ENCODE data around the gene SERPINA7. TPM values are rescaled to one million over a fixed set of nuclear protein-coding genes. Genes with fewer than 3 reads are reported as not detected.

Gene SERPINA7
- total and polyA plus RNA-seq, 2 of the 8 experiments (the other 6 are each of a cell fraction or from before 2014, with no cell fraction given), result not detected

DNA sequence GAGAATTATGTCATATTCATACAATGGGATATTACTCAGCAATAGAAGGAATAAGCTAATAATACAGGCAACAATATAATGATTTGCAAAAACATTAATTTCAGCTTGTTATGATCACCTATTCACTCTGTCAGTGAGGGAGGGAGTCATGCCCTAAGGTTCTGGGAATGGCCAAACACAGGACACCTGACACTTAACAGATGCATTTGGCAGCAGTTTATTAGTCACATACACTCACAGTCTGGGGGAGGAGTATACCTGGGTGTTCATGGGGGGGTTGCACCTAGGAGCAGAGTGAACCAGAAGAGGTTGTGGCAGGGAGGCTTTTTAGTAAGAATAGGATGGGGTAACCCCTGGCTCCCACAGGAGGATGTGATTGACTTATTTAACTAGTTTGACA lies 38.3 kb downstream of the SERPINA7 start:
- Histone ChIP-seq H2BK20ac (ENCODE audit: low read length) (no peak overlapping the region), H3K23ac (ENCODE audit: insufficient read length) (no peak overlapping the region), H3K27ac (ENCODE audit: low read depth, low read length) (no peak overlapping the region), H3K27me3 (replicated peaks in 1 of 4; ENCODE audit: control insufficient read depth in 3 of 4, extremely low read depth in 1 of 4, insufficient read depth in 3 of 4, low read length in 3 of 4) (no peaks in the 10 kb centered on the region), H4K91ac (replicated peaks; ENCODE audit: insufficient read length, low read length) (no peak overlapping the region), H3K4me1 (replicated peaks in 1 of 4; ENCODE audit: control insufficient read depth in 3 of 4, insufficient read depth in 4 of 4, low read length in 3 of 4) (no peaks in the 10 kb centered on the region), H2BK12ac (ENCODE audit: low read depth, low read length) (no peak overlapping the region), H3K14ac (ENCODE audit: insufficient read length) (no peak overlapping the region), H2AFZ (ENCODE audit: low read length) (no peak overlapping the region), H2AK5ac (ENCODE audit: low read depth, low read length) (no peak overlapping the region), H3K36me3 (ENCODE audit: control insufficient read depth in 2 of 4, insufficient read depth in 4 of 4, low read length in 3 of 4) (no peaks in the 10 kb centered on the region), H3K4ac (replicated peaks; ENCODE audit: insufficient read length, low read depth, low read length) (no peak overlapping the region), H3K79me2 (ENCODE audit: control insufficient read depth in 1 of 2, insufficient read depth in 2 of 2, low read length in 2 of 2) (no peaks in the 10 kb centered on the region), H3K9ac (replicated peaks in 1 of 4; ENCODE audit: extremely low read depth in 1 of 4, low read depth in 3 of 4, low read length in 3 of 4) (no peak overlapping the region), H3K56ac (replicated peaks; ENCODE audit: insufficient read length, low read depth, low read length) (no peak overlapping the region), H4K8ac (ENCODE audit: extremely low read depth, insufficient read depth, low read length) (no peak overlapping the region), H3K4me2 (ENCODE audit: insufficient read depth in 1 of 2, low read depth in 2 of 2, low read length in 2 of 2) (no peak overlapping the region), H3K23me2 (ENCODE audit: low read depth, low read length) (no peaks in the 10 kb centered on the region), H4K5ac (ENCODE audit: insufficient read length, low read depth, low read length) (no peak overlapping the region), H3K9me3 (ENCODE audit: insufficient read depth in 2 of 2, low read depth in 1 of 2, low read length in 1 of 2) (no peaks in the 10 kb centered on the region), H4K20me1 (replicated peaks in 1 of 2; ENCODE audit: control insufficient read depth in 1 of 2, insufficient read depth in 2 of 2, low read length in 2 of 2) (no peaks in the 10 kb centered on the region), H3K79me1 (ENCODE audit: low read depth, low read length) (no peaks in the 10 kb centered on the region), H3K4me3 (ENCODE audit: extremely low read depth in 1 of 4, insufficient read depth in 2 of 4, low read depth in 3 of 4, low read length in 4 of 4) (no peak overlapping the region), H2BK5ac (ENCODE audit: low read depth, low read length) (no peak overlapping the region), H2BK15ac (ENCODE audit: low read length) (no peak overlapping the region), H3K18ac (ENCODE audit: extremely low read depth, low read length) (no peak overlapping the region), H2BK120ac (replicated peaks; ENCODE audit: low read depth, low read length) (no peak overlapping the region)
- DNase-seq (ENCODE audit: low read depth in 1 of 2, low spot score in 2 of 2) (no peak), FAIRE-seq (no peak)
- POLR2A ChIA-PET (ENCODE audit: partially characterized antibody), result no interaction called here
- CTCF ChIA-PET (ENCODE audit: partially characterized antibody), result no interaction called here
- TF ChIP-seq SP2 (IDR thresholded peaks at IDR 0.05; ENCODE audit: low read length), result no peak
